GM12878 (cell line): Measurements from ENCODE around the gene MAP4K2. TPM values are rescaled to one million over a fixed set of nuclear protein-coding genes. Genes with fewer than 3 reads are reported as not detected.
A peak's percentile ranks its signal among the peaks of the same experiment; 100 is the strongest.

Experiments
- ASH2L ChIP-seq: fragments of 300-600, 200-600 bp; sonication (generic); IDR thresholded peaks from 2 replicates; pipeline ENCODE4 v1.6.1; 2017; ENCODE audit warnings: low read depth, mild to moderate bottlenecking, borderline replicate concordance
- BACH1 ChIP-seq: fragments of 450-650 bp; IDR thresholded peaks from 2 replicates; pipeline ENCODE4 v1.6.1; 2017; ENCODE audit warnings: mild to moderate bottlenecking, borderline replicate concordance
- BRCA1 ChIP-seq: IDR thresholded peaks from 2 replicates; pipeline ENCODE4 v1.6.1; 2011; ENCODE audit warnings: low read depth, low read length, improper control_type of control experiment
- CHD1 ChIP-seq: IDR thresholded peaks from 2 replicates; pipeline ENCODE4 v1.6.1; 2012; ENCODE audit warnings: low read depth, low read length, improper control_type of control experiment
- EED ChIP-seq: sonication (generic); IDR thresholded peaks from 2 replicates; pipeline ENCODE4 v1.6.1; 2016; ENCODE audit warnings: antibody characterized with exemption, low read depth
- EGR1 ChIP-seq, 2 experiments: IDR thresholded peaks; 1 replicate in 1 of 2; 2 replicates in 1 of 2; pipeline ENCODE4 v1.6.1; 2011 to 2012; ENCODE audit warnings: low read depth in 2 of 2, low read length in 2 of 2, borderline replicate concordance in 1 of 2, mild to moderate bottlenecking in 1 of 2, moderate library complexity in 1 of 2
- EP300 ChIP-seq, 2 experiments: fragments of 150-350 bp in 1 of 2; IDR thresholded peaks; 2 replicates each; pipeline ENCODE4 v1.6.1; 2011 to 2012; ENCODE audit warnings: low read depth in 2 of 2, low read length in 2 of 2, borderline replicate concordance in 1 of 2, improper control_type of control experiment in 1 of 2, inconsistent platforms in 1 of 2; ENCODE audit not compliant: control insufficient read depth in 1 of 2
- FOXM1 ChIP-seq: IDR thresholded peaks from 2 replicates; pipeline ENCODE4 v1.6.1; 2012; ENCODE audit warnings: low read depth, mild to moderate bottlenecking, inconsistent platforms, low read length, moderate library complexity
- GATAD2B ChIP-seq: fragments of 450-650 bp; conservative IDR thresholded peaks from 2 replicates; pipeline ENCODE4 v1.6.1; 2017; ENCODE audit warnings: low read depth, mild to moderate bottlenecking, moderate library complexity
- IKZF1 ChIP-seq: fragments of 450-650 bp; conservative IDR thresholded peaks from 2 replicates; pipeline ENCODE4 v1.6.1; 2017; ENCODE audit warnings: antibody characterized with exemption, mild to moderate bottlenecking
- MTA2 ChIP-seq: fragments of 450-650 bp; IDR thresholded peaks from 2 replicates; pipeline ENCODE4 v1.6.1; 2016; ENCODE audit warnings: low read depth, mild to moderate bottlenecking, moderate library complexity
- NFXL1 ChIP-seq: fragments of 450-650 bp; IDR thresholded peaks from 2 replicates; pipeline ENCODE4 v1.6.1; 2017; ENCODE audit warnings: antibody characterized with exemption, mild to moderate bottlenecking, borderline replicate concordance
- NFYA ChIP-seq: IDR thresholded peaks from 2 replicates; pipeline ENCODE4 v1.6.1; 2011; ENCODE audit warnings: low read depth, mild to moderate bottlenecking, low read length, improper control_type of control experiment, borderline replicate concordance
- NFYB ChIP-seq: IDR thresholded peaks from 2 replicates; pipeline ENCODE4 v1.6.1; 2011; ENCODE audit warnings: low read depth, mild to moderate bottlenecking, low read length, improper control_type of control experiment, moderate library complexity; ENCODE audit not compliant: insufficient read depth
- NR2C1 ChIP-seq: fragments of 450-650 bp; IDR thresholded peaks from 2 replicates; pipeline ENCODE4 v1.6.1; 2017; ENCODE audit warnings: antibody characterized with exemption, mild to moderate bottlenecking, moderate library complexity
- POLR2A ChIP-seq: IDR thresholded peaks from 2 replicates; pipeline ENCODE4 v1.6.1; 2011; ENCODE audit warnings: low read depth, mild to moderate bottlenecking, low read length
- RB1 ChIP-seq: fragments of 450-650 bp; formaldehyde crosslinking; IDR thresholded peaks from 2 replicates; pipeline ENCODE4 v1.6.1; 2017; ENCODE audit warnings: mild to moderate bottlenecking, borderline replicate concordance
- RELA ChIP-seq: fragments of 450-650 bp; IDR thresholded peaks from 2 replicates; pipeline ENCODE4 v1.8.0; 2014; ENCODE audit warnings: borderline replicate concordance; ENCODE audit not compliant: partially characterized antibody
- SIN3A ChIP-seq: IDR thresholded peaks from 2 replicates; pipeline ENCODE4 v1.6.1; 2012; ENCODE audit warnings: low read depth, low read length, improper control_type of control experiment
- SMARCA5 ChIP-seq: fragments of 450-650 bp; IDR thresholded peaks from 2 replicates; pipeline ENCODE4 v1.6.1; 2017; ENCODE audit warnings: mild to moderate bottlenecking
- TCF12 ChIP-seq: IDR thresholded peaks from 2 replicates; pipeline ENCODE4 v1.6.1; 2011; ENCODE audit warnings: low read depth, mild to moderate bottlenecking, low read length
- ZNF622 ChIP-seq: fragments of 450-650 bp; IDR thresholded peaks from 2 replicates; pipeline ENCODE4 v1.6.1; 2017; ENCODE audit warnings: mild to moderate bottlenecking, inconsistent platforms
- ZSCAN29 ChIP-seq: fragments of 450-650 bp; IDR thresholded peaks from 2 replicates; pipeline ENCODE4 v1.6.1; 2017; ENCODE audit warnings: mild to moderate bottlenecking, moderate library complexity
- polyA plus RNA-seq, 11 experiments: library from polyadenylated mRNA; depleted of rRNA in 4 of 11; unstranded in 6 of 11; stranded (reverse) in 5 of 11; fragments of >200 nt; fragmentation: Nextera tagmentation in 4 of 11; fragmentation: Illumina TruSeq in 1 of 11; extraction: Ambion mirVana in 4 of 11; extraction: Trizol in 1 of 11; gene quantifications; 1 replicate in 1 of 11; 2 replicates in 10 of 11; pipeline versions ENCODE4 v1.2.1 to v1.2.3, GENCODE V29; 2011 to 2016; ENCODE audit warnings: inconsistent platforms in 2 of 11, missing spikeins in 2 of 11, low read depth in 1 of 11
- total RNA-seq, 4 experiments: library from RNA; depleted of rRNA in 3 of 4; stranded (reverse); fragments of >200 nt in 3 of 4; fragmentation: Illumina TruSeq in 1 of 4; extraction: Trizol in 1 of 4; gene quantifications; 2 replicates each; pipeline versions ENCODE4 v1.2.1 to v1.2.3, GENCODE V29; 2013 to 2021
- TF ChIP-seq, protein P1 (sequence below): fragments of 450-650 bp; IDR thresholded peaks from 2 replicates; pipeline ENCODE4 v1.6.1; 2017; ENCODE audit warnings: low read depth, mild to moderate bottlenecking, moderate library complexity
- TF ChIP-seq, protein P2 (sequence below): IDR thresholded peaks from 2 replicates; pipeline ENCODE4 v1.6.1; 2011; ENCODE audit warnings: borderline replicate concordance, low read depth, mild to moderate bottlenecking, moderate library complexity, mixed read lengths, low read length; ENCODE audit not compliant: insufficient read depth; ENCODE audit errors: extremely low read length
- TF ChIP-seq, protein P3 (sequence below): fragments of 450-650 bp; IDR thresholded peaks from 2 replicates; pipeline ENCODE4 v1.6.1; 2017; ENCODE audit warnings: mild to moderate bottlenecking, moderate library complexity

Gene MAP4K2
- total and polyA plus RNA-seq, 10 of the 15 experiments (the other 5 are each of a cell fraction or from before 2014, with no cell fraction given), result 0.98 to 78.1 (median 48.9) TPM

GRCh38 chr11:64846998-64847666 is 44.1 kb upstream of the MAP4K2 start (continued):
- TF ChIP-seq, protein P1, sequence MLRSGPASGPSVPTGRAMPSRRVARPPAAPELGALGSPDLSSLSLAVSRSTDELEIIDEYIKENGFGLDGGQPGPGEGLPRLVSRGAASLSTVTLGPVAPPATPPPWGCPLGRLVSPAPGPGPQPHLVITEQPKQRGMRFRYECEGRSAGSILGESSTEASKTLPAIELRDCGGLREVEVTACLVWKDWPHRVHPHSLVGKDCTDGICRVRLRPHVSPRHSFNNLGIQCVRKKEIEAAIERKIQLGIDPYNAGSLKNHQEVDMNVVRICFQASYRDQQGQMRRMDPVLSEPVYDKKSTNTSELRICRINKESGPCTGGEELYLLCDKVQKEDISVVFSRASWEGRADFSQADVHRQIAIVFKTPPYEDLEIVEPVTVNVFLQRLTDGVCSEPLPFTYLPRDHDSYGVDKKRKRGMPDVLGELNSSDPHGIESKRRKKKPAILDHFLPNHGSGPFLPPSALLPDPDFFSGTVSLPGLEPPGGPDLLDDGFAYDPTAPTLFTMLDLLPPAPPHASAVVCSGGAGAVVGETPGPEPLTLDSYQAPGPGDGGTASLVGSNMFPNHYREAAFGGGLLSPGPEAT, result peak; percentile 24; the same call in 1 of the 2 replicates
- TF ChIP-seq, protein P2, sequence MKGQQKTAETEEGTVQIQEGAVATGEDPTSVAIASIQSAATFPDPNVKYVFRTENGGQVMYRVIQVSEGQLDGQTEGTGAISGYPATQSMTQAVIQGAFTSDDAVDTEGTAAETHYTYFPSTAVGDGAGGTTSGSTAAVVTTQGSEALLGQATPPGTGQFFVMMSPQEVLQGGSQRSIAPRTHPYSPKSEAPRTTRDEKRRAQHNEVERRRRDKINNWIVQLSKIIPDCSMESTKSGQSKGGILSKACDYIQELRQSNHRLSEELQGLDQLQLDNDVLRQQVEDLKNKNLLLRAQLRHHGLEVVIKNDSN, result no peak
- no peak for TF ChIP-seq NFYB
- no peak for TF ChIP-seq ZSCAN29
- TF ChIP-seq EGR1 (IDR thresholded peaks at IDR 0.05; ENCODE audit: borderline replicate concordance in 1 of 2, low read depth in 2 of 2, low read length in 2 of 2), result 0 out of 3 replicates have a peak, but pooled peaks of 1 of the 2 experiments have one; percentile 13
- TF ChIP-seq, protein P3, sequence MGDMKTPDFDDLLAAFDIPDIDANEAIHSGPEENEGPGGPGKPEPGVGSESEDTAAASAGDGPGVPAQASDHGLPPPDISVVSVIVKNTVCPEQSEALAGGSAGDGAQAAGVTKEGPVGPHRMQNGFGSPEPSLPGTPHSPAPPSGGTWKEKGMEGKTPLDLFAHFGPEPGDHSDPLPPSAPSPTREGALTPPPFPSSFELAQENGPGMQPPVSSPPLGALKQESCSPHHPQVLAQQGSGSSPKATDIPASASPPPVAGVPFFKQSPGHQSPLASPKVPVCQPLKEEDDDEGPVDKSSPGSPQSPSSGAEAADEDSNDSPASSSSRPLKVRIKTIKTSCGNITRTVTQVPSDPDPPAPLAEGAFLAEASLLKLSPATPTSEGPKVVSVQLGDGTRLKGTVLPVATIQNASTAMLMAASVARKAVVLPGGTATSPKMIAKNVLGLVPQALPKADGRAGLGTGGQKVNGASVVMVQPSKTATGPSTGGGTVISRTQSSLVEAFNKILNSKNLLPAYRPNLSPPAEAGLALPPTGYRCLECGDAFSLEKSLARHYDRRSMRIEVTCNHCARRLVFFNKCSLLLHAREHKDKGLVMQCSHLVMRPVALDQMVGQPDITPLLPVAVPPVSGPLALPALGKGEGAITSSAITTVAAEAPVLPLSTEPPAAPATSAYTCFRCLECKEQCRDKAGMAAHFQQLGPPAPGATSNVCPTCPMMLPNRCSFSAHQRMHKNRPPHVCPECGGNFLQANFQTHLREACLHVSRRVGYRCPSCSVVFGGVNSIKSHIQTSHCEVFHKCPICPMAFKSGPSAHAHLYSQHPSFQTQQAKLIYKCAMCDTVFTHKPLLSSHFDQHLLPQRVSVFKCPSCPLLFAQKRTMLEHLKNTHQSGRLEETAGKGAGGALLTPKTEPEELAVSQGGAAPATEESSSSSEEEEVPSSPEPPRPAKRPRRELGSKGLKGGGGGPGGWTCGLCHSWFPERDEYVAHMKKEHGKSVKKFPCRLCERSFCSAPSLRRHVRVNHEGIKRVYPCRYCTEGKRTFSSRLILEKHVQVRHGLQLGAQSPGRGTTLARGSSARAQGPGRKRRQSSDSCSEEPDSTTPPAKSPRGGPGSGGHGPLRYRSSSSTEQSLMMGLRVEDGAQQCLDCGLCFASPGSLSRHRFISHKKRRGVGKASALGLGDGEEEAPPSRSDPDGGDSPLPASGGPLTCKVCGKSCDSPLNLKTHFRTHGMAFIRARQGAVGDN, result no peak
- peak; percentile 36; the same call in 1 of the 2 replicates for TF ChIP-seq POLR2A
- no peak for TF ChIP-seq NFYA
- peak; percentile 88 for TF ChIP-seq SMARCA5
- TF ChIP-seq TCF12, result 0 out of 2 replicates have a peak, but pooled peaks have one; percentile 26
- no peak for TF ChIP-seq NR2C1
- TF ChIP-seq IKZF1, result peak; percentile 92
- no peak for TF ChIP-seq FOXM1
- TF ChIP-seq RELA, result peak; percentile 74
- no peak for TF ChIP-seq EP300 (IDR thresholded peaks at IDR 0.05; ENCODE audit: borderline replicate concordance in 1 of 2, control insufficient read depth in 1 of 2, low read depth in 2 of 2, low read length in 2 of 2)
- TF ChIP-seq NFXL1, result no peak
- TF ChIP-seq CHD1, result no peak
- peak; percentile 87 for TF ChIP-seq EED
- TF ChIP-seq GATAD2B, result peak; percentile 69
- no peak for TF ChIP-seq SIN3A
- no peak for TF ChIP-seq MTA2
- TF ChIP-seq BRCA1, result no peak
- TF ChIP-seq RB1, result peak; percentile 68; the same call in 1 of the 2 replicates
- TF ChIP-seq BACH1, result no peak
- no peak for TF ChIP-seq ASH2L
- no peak for TF ChIP-seq ZNF622
